ENCODE results near the gene ZSCAN5A.
"Not testable (repeated sequence)": the region's sequence is repeated elsewhere in the genome, so short reads cannot be mapped to it uniquely, and the experiment has no call there.

Gene ZSCAN5A

DNA sequence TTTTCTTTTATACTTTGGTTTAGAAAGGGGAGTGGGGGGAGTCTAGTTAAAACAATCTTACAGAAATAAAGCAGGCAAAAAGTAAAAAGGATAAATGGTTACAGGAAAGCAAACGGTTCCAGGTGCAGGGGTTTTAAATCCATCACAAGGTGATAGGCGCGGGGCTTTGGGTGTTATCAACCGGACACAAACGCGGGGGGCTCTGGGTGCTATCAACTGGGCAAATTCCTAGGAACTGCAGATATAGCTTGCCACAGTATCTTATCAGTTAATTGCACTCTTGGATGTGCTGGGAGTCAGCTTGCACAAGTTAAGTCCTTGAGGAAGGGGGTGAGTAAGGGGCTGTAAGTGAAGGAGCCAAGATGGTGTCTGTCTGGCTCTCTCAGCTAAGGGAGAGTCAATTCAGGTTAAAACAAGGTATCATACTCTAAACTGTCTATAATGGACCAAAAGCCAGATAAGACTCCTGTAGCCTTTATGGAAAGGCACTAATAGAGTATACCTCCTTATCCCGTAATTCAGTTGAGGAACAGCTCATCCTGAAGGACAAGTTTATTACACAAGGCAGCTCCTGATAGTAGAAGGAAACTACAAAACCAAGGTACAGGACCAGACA is 32.6 kb upstream of the ZSCAN5A start (continued):
- TF ChIP-seq, protein P1, sequence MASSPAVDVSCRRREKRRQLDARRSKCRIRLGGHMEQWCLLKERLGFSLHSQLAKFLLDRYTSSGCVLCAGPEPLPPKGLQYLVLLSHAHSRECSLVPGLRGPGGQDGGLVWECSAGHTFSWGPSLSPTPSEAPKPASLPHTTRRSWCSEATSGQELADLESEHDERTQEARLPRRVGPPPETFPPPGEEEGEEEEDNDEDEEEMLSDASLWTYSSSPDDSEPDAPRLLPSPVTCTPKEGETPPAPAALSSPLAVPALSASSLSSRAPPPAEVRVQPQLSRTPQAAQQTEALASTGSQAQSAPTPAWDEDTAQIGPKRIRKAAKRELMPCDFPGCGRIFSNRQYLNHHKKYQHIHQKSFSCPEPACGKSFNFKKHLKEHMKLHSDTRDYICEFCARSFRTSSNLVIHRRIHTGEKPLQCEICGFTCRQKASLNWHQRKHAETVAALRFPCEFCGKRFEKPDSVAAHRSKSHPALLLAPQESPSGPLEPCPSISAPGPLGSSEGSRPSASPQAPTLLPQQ (tag by site-specific recombination; IDR thresholded peaks at IDR 0.05), result no peak
- TF ChIP-seq SP7 (tag by site-specific recombination; IDR thresholded peaks at IDR 0.05) (no peak), ZNF560 (tag by site-specific recombination; IDR thresholded peaks at IDR 0.05; ENCODE audit: borderline replicate concordance) (no peak)

DNA sequence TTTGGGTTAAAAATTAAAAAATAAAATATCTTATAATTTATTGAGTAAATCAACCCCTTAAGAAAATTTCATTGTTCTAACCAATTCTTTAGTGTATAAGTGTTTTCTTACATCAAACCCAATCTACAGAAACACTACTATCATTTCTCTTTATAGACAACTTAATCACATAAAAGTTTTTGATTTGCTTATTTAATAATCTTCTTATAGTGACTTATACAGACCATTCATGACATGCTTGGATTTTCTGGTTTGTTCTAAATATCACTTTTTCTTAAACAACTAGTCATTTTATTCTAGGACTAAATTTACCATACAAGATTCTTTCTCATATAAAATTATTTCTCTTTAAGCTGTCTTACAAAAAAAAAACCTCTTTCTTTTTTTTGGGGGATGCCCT is 27.3 kb upstream of the ZSCAN5A start:
- ChIA-PET POLR2A (no interaction called here), CTCF (interaction anchor here (0.9 to 1.1 kb wide), 2 partner anchors 9 to 266 kb away, joined by 3 to 6 read pairs; no protein-coding TSS in a partner anchor)
- Histone ChIP-seq H3K4me3 (ENCODE audit: low read depth, low read length) (no peak overlapping the region), H3K36me3 (ENCODE audit: control insufficient read depth in 2 of 2, insufficient read depth in 1 of 2, low read length in 2 of 2) (no peaks in the 10 kb centered on the region), H3K27ac (ENCODE audit: extremely low read depth, low read depth, low read length) (no peak overlapping the region), H3K4me1 (ENCODE audit: control insufficient read depth, insufficient read depth, low read length) (no peaks in the 10 kb centered on the region), H3K9me3 (ENCODE audit: control insufficient read depth, insufficient read depth, low read depth, low read length) (peaks cover 4% of the 10 kb centered on the region; the same call in 1 of the 2 replicates)
- TF ChIP-seq ZNF600 (tag by site-specific recombination; IDR thresholded peaks at IDR 0.05) (no peak), SETDB1 (IDR thresholded peaks at IDR 0.05; ENCODE audit: insufficient read length, low read length) (peak; percentile 97)
- TF ChIP-seq, protein P2, sequence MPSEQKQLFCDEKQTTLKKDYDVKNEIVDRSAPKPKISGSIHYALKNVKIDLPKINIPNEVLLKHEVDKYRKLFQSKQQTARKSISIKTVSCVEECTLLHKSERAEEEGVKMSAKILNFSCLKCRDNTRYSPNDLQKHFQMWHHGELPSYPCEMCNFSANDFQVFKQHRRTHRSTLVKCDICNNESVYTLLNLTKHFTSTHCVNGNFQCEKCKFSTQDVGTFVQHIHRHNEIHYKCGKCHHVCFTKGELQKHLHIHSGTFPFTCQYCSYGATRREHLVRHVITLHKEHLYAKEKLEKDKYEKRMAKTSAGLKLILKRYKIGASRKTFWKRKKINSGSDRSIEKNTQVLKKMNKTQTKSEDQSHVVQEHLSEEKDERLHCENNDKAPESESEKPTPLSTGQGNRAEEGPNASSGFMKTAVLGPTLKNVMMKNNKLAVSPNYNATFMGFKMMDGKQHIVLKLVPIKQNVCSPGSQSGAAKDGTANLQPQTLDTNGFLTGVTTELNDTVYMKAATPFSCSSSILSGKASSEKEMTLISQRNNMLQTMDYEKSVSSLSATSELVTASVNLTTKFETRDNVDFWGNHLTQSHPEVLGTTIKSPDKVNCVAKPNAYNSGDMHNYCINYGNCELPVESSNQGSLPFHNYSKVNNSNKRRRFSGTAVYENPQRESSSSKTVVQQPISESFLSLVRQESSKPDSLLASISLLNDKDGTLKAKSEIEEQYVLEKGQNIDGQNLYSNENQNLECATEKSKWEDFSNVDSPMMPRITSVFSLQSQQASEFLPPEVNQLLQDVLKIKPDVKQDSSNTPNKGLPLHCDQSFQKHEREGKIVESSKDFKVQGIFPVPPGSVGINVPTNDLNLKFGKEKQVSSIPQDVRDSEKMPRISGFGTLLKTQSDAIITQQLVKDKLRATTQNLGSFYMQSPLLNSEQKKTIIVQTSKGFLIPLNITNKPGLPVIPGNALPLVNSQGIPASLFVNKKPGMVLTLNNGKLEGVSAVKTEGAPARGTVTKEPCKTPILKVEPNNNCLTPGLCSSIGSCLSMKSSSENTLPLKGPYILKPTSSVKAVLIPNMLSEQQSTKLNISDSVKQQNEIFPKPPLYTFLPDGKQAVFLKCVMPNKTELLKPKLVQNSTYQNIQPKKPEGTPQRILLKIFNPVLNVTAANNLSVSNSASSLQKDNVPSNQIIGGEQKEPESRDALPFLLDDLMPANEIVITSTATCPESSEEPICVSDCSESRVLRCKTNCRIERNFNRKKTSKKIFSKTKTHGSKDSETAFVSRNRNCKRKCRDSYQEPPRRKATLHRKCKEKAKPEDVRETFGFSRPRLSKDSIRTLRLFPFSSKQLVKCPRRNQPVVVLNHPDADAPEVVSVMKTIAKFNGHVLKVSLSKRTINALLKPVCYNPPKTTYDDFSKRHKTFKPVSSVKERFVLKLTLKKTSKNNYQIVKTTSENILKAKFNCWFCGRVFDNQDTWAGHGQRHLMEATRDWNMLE (tag by site-specific recombination; conservative IDR thresholded peaks at IDR 0.05; ENCODE audit: low read depth), result peak; percentile 40

DNA sequence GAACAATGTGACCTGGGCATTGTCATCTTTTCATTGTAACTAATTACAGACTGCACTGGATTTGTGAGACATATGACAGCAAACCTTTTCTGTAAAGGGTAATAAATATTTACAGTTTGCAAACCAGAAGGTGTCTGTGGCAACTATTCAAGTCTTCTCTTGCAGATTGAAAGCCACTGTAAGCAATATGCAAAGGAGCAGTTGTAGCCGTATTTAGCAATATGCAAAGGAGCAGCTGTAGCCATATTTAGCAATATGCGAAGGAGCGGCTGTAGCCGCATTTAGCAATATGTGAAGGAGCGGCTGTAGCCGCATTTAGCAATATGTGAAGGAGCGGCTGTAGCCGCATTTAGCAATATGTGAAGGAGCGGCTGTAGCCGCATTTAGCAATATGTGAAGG is 24.4 kb upstream of the ZSCAN5A start:
- POLR2A ChIA-PET; H3K36me3 ChIP-seq (ENCODE audit: control insufficient read depth in 2 of 2, insufficient read depth in 1 of 2, low read length in 2 of 2); H3K27ac ChIP-seq (ENCODE audit: extremely low read depth, low read depth, low read length); H3K9me3 ChIP-seq (ENCODE audit: control insufficient read depth, insufficient read depth, low read depth, low read length); H3K4me3 ChIP-seq (ENCODE audit: low read depth, low read length); CTCF ChIA-PET; H3K4me1 ChIP-seq (ENCODE audit: control insufficient read depth, insufficient read depth, low read length): not testable (repeated sequence)

DNA sequence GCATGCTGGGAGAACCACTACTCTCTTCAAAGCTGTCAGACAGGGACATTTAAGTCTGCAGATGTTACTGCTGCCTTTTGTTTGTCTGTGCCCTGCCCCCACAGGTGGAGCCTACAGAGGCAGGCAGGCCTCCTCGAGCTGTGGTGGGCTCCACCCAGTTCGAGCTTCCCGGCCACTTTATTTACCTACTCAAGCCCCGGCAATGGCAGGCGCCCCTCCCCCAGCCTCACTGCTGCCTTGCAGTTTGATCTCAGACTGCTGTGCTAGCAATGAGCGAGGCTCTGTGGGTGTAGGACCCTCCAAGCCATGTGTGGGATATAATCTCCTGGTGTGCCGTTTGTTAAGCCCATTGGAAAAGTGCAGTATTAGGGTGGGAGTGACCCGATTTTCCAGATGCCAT is 22.4 kb upstream of the ZSCAN5A start:
- CTCF ChIA-PET, result interaction anchor here (0.6 to 1.3 kb wide), 2 partner anchors 84 to 261 kb away, joined by 4 to 5 read pairs; no protein-coding TSS in a partner anchor
- H3K27ac ChIP-seq (ENCODE audit: extremely low read depth, low read depth, low read length); H3K4me1 ChIP-seq (ENCODE audit: control insufficient read depth, insufficient read depth, low read length); H3K36me3 ChIP-seq (ENCODE audit: control insufficient read depth in 2 of 2, insufficient read depth in 1 of 2, low read length in 2 of 2); POLR2A ChIA-PET; H3K4me3 ChIP-seq (ENCODE audit: low read depth, low read length); H3K9me3 ChIP-seq (ENCODE audit: control insufficient read depth, insufficient read depth, low read depth, low read length): not testable (repeated sequence)

DNA sequence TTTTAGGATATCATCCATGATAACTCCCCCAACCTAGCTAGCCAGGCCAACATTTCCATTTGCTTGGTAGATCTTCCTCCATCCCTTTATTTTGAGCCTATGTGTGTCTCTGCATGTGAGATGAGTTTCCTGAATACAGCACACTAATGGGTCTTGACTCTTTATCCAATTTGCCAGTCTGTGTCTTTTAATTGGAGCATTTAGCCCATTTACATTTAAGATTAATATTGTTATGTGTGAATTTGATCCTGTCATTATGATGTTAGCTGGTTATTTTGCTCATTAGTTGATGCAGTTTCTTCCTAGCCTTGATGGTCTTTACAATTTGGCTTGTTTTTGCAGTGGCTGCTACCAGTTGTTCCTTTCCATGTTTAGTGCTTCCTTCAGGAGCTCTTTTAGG is 20.7 kb upstream of the ZSCAN5A start:
- CTCF ChIA-PET, result interaction anchor here (0.7 to 4.3 kb wide), 7 partner anchors 9 to 708 kb away, joined by 3 to 118 read pairs (median 15); no protein-coding TSS in a partner anchor
- H3K36me3 ChIP-seq (ENCODE audit: control insufficient read depth in 2 of 2, insufficient read depth in 1 of 2, low read length in 2 of 2); POLR2A ChIA-PET; H3K27ac ChIP-seq (ENCODE audit: extremely low read depth, low read depth, low read length); H3K4me1 ChIP-seq (ENCODE audit: control insufficient read depth, insufficient read depth, low read length); H3K4me3 ChIP-seq (ENCODE audit: low read depth, low read length); H3K9me3 ChIP-seq (ENCODE audit: control insufficient read depth, insufficient read depth, low read depth, low read length): not testable (repeated sequence)
